Measurements from ENCODE around the gene CNTN5. TPM values are rescaled to one million over a fixed set of nuclear protein-coding genes. Genes with fewer than 3 reads are reported as not detected.

The CNTN5 gene
- total and polyA plus RNA-seq, 10 of the 15 experiments (the other 5 are each of a cell fraction or from before 2014, with no cell fraction given): 0.01 TPM; not detected in 9

DNA sequence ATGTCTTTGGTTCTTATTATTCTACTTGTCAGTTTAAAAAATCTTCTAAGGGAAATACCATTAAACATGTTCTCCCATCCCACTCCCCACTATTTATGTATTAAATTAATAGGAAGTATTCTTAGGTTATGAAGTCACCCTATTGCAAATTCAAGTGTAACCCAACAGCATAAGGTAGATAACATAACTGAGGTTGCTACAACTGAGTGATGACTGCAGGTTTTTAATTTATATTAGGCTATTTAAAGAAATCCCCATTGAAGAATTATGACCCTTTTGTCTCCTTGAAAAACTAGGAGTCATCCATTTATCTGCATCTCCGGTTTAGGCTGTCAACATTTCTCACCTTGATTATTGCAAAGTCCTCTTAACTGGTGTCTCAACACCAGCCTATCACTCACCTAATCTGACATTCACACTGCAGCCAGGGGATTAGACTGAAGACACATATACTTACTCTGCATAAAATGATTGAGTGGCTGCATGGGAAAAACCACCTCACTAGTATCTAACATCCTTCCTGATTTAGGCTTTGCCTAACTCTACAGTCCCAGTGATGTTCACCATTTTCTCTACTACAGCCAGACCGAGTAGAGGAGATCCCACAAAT, 649.4 kb downstream of the CNTN5 start:
- H3K9ac ChIP-seq (ENCODE audit: control insufficient read depth, insufficient read depth, low read length): no peak overlapping the region
- no peaks in the 10 kb centered on the region for H3K79me2 ChIP-seq (ENCODE audit: control insufficient read depth, insufficient read depth, low read length)
- intact Hi-C loops (cut with micrococcal nuclease; ENCODE audit: unreplicated experiment): no loop called here
- ChIA-PET RAD21 (ENCODE audit: unreplicated experiment) (no interaction called here), CTCF (no interaction called here), POLR2A (interaction anchor here (0.6 kb wide), 1 partner anchor 231 kb away, joined by 3 read pairs; no protein-coding TSS in a partner anchor), SMC1A (ENCODE audit: uncharacterized antibody, unreplicated experiment) (interaction anchor here (1.1 to 2.3 kb wide), 2 partner anchors 14 to 35 kb away, joined by 3 to 11 read pairs; no protein-coding TSS in a partner anchor)
- no peaks in the 10 kb centered on the region for H3K9me3 ChIP-seq (replicated peaks; ENCODE audit: control insufficient read depth, insufficient read depth, low read length)
- H3K4me2 ChIP-seq (ENCODE audit: control insufficient read depth, insufficient read depth): no peak overlapping the region
- no peak overlapping the region for H3K27ac ChIP-seq (ENCODE audit: control insufficient read depth, insufficient read depth)
- no peak for FAIRE-seq
- in situ Hi-C loops (cut with MboI): no loop called here
- H3K27me3 ChIP-seq (replicated peaks in 1 of 2; ENCODE audit: control insufficient read depth in 2 of 2, insufficient read depth in 2 of 2, low read length in 1 of 2): no peaks in the 10 kb centered on the region
- H2AFZ ChIP-seq (ENCODE audit: control insufficient read depth, low read depth, low read length): no peak overlapping the region
- no peaks in the 10 kb centered on the region for H3K36me3 ChIP-seq (ENCODE audit: control insufficient read depth in 2 of 2, insufficient read depth in 2 of 2, low read length in 1 of 2)
- WGBS (ENCODE audit: insufficient coverage, insufficient replicate concordance, low lambda C conversion rate, missing lambda C conversion rate): 0% methylated on average over 2 of the region's 2 CpGs
- H3K4me3 ChIP-seq: no peak overlapping the region
- H4K20me1 ChIP-seq (ENCODE audit: control insufficient read depth, insufficient read depth): no peaks in the 10 kb centered on the region
- no peaks in the 10 kb centered on the region for H3K4me1 ChIP-seq (ENCODE audit: control insufficient read depth, insufficient read depth, low read length)
- no TSS peak for BruUV-seq (replicated peaks)
- TF ChIP-seq BCL11A (IDR thresholded peaks at IDR 0.05; ENCODE audit: low read depth, low read length) (no peak), ZNF207 (IDR thresholded peaks at IDR 0.05; ENCODE audit: borderline replicate concordance) (no peak), SUPT20H (IDR thresholded peaks at IDR 0.05; ENCODE audit: borderline replicate concordance, control insufficient read depth, low read depth, low read length) (no peak), SMC3 (IDR thresholded peaks at IDR 0.05; ENCODE audit: borderline replicate concordance, low read length) (no peak), HDAC2 (IDR thresholded peaks at IDR 0.05) (no peak)
- TF ChIP-seq, protein P1, sequence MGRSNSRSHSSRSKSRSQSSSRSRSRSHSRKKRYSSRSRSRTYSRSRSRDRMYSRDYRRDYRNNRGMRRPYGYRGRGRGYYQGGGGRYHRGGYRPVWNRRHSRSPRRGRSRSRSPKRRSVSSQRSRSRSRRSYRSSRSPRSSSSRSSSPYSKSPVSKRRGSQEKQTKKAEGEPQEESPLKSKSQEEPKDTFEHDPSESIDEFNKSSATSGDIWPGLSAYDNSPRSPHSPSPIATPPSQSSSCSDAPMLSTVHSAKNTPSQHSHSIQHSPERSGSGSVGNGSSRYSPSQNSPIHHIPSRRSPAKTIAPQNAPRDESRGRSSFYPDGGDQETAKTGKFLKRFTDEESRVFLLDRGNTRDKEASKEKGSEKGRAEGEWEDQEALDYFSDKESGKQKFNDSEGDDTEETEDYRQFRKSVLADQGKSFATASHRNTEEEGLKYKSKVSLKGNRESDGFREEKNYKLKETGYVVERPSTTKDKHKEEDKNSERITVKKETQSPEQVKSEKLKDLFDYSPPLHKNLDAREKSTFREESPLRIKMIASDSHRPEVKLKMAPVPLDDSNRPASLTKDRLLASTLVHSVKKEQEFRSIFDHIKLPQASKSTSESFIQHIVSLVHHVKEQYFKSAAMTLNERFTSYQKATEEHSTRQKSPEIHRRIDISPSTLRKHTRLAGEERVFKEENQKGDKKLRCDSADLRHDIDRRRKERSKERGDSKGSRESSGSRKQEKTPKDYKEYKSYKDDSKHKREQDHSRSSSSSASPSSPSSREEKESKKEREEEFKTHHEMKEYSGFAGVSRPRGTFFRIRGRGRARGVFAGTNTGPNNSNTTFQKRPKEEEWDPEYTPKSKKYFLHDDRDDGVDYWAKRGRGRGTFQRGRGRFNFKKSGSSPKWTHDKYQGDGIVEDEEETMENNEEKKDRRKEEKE (IDR thresholded peaks at IDR 0.05): no peak
- no peak for ATAC-seq
- no peak for DNase-seq (ENCODE audit: low read depth, low spot score)
